MG63 (cell line): ENCODE results near the gene CDHR4. TPM values are rescaled to one million over a fixed set of nuclear protein-coding genes. Genes with fewer than 3 reads are reported as not detected.
"Not testable (repeated sequence)": the region's sequence is repeated elsewhere in the genome, so short reads cannot be mapped to it uniquely, and the experiment has no call there.

Experiments used
- DNase-seq: peaks from one replicate; pipeline ENCODE4 v3.0.0-alpha.2; 2020
- H3K27me3 ChIP-seq: fragments of 250-450 bp; sonication (Bioruptor Pico); 2 replicates; pipeline ENCODE4 v1.5.1; 2020; ENCODE audit warnings: mild to moderate bottlenecking, moderate library complexity
- H3K36me3 ChIP-seq: fragments of 250-450 bp; sonication (Bioruptor Pico); 2 replicates; pipeline ENCODE4 v1.5.1; 2020; ENCODE audit warnings: mild to moderate bottlenecking, moderate library complexity
- H3K4me3 ChIP-seq: fragments of 250-450 bp; sonication (Bioruptor Pico); 2 replicates; pipeline ENCODE4 v1.5.1; 2020; ENCODE audit warnings: mild to moderate bottlenecking, moderate library complexity
- H3K9me3 ChIP-seq: fragments of 250-450 bp; sonication (Bioruptor Pico); 2 replicates; pipeline ENCODE4 v1.5.1; 2020; ENCODE audit warnings: mild to moderate bottlenecking, moderate library complexity
- total RNA-seq: library from RNA; depleted of rRNA; stranded (reverse); fragments of >200 nt; shearing (Covaris generic); gene quantifications from 2 replicates; pipeline ENCODE4 v1.2.3, GENCODE V29; 2014; ENCODE audit warnings: low replicate concordance; rRNA removed

The CDHR4 gene
- 0.10 TPM in 1 of 2 replicates, not detected in the other for total RNA-seq

GRCh38 chr3:49799761-49800160 lies at the start of gene CDHR4:
TSS of gene CDHR4 (minus strand) at chr3:49799873. CDS start at chr3:49799812, 61 bp downstream.
- peak; percentile 81 for DNase-seq
- Histone ChIP-seq H3K27me3 (no peaks in the 10 kb centered on the region), H3K4me3 (no peak within 1 kb of the TSS), H3K36me3 (no peaks in the 10 kb centered on the region), H3K9me3 (no peaks in the 10 kb centered on the region)

GRCh38 chr3:49845694-49846093 lies 46.0 kb upstream of the CDHR4 start:
- Histone ChIP-seq H3K4me3 (no peak overlapping the region), H3K36me3 (no peaks in the 10 kb centered on the region), H3K9me3 (no peaks in the 10 kb centered on the region), H3K27me3 (no peaks in the 10 kb centered on the region)
- DNase-seq, result no peak

GRCh38 chr3:49844464-49845183 lies 45.0 kb upstream of the CDHR4 start:
- Histone ChIP-seq H3K36me3 (no peaks in the 10 kb centered on the region; the same call in 1 of the 2 replicates), H3K9me3 (no peaks in the 10 kb centered on the region), H3K4me3 (no peak overlapping the region), H3K27me3 (no peaks in the 10 kb centered on the region)
- DNase-seq, result no peak

GRCh38 chr3:49842843-49843517 lies 43.3 kb upstream of the CDHR4 start:
- no peak overlapping the region for H3K4me3 ChIP-seq
- no peaks in the 10 kb centered on the region; the same call in 1 of the 2 replicates for H3K36me3 ChIP-seq
- no peaks in the 10 kb centered on the region for H3K9me3 ChIP-seq
- no peaks in the 10 kb centered on the region for H3K27me3 ChIP-seq
- DNase-seq, result no peak

- Histone ChIP-seq H3K9me3 (no peaks in the 10 kb centered on the region), H3K36me3 (no peaks in the 10 kb centered on the region; the same call in none of the 2 replicates), H3K4me3 (no peak overlapping the region), H3K27me3 (no peaks in the 10 kb centered on the region)
- no peak for DNase-seq
These were observed 42.1 kb upstream of the CDHR4 start for GRCh38 chr3:49841806-49842205.

GRCh38 chr3:49841126-49841696 lies 41.5 kb upstream of the CDHR4 start:
- Histone ChIP-seq H3K9me3 (no peaks in the 10 kb centered on the region), H3K4me3 (no peak overlapping the region), H3K36me3 (no peaks in the 10 kb centered on the region; the same call in none of the 2 replicates), H3K27me3 (no peaks in the 10 kb centered on the region)
- no peak for DNase-seq

GRCh38 chr3:49840388-49840787 lies 40.7 kb upstream of the CDHR4 start:
- no peaks in the 10 kb centered on the region for H3K27me3 ChIP-seq
- no peaks in the 10 kb centered on the region; the same call in none of the 2 replicates for H3K36me3 ChIP-seq
- no peak for DNase-seq
- H3K4me3 ChIP-seq, result no peak overlapping the region
- H3K9me3 ChIP-seq, result no peaks in the 10 kb centered on the region

GRCh38 chr3:49839193-49839809 lies 39.6 kb upstream of the CDHR4 start:
- Histone ChIP-seq H3K27me3 (no peaks in the 10 kb centered on the region), H3K4me3 (no peak overlapping the region)
- DNase-seq, result peak; percentile 42

GRCh38 chr3:49831341-49831740 lies 31.7 kb upstream of the CDHR4 start:
- peaks cover 3% of the 10 kb centered on the region for H3K36me3 ChIP-seq
- no peak overlapping the region for H3K4me3 ChIP-seq
- no peak for DNase-seq

More at GRCh38 chr3:49839193-49839809, 39.6 kb upstream of the CDHR4 start:
- Histone ChIP-seq H3K9me3 (no peaks in the 10 kb centered on the region), H3K36me3 (peaks cover 3% of the 10 kb centered on the region)

GRCh38 chr3:49826016-49826415 lies 26.3 kb upstream of the CDHR4 start:
- H3K36me3 ChIP-seq, result no peaks in the 10 kb centered on the region
- no peak overlapping the region for H3K4me3 ChIP-seq

More at GRCh38 chr3:49831341-49831740, 31.7 kb upstream of the CDHR4 start:
- Histone ChIP-seq H3K9me3 (no peaks in the 10 kb centered on the region), H3K27me3 (no peaks in the 10 kb centered on the region)

GRCh38 chr3:49823131-49823530 lies 23.5 kb upstream of the CDHR4 start:
- not testable (repeated sequence) for H3K27me3 ChIP-seq, H3K9me3 ChIP-seq, DNase-seq, H3K36me3 ChIP-seq, H3K4me3 ChIP-seq

More at GRCh38 chr3:49826016-49826415, 26.3 kb upstream of the CDHR4 start:
- H3K9me3 ChIP-seq, result no peaks in the 10 kb centered on the region
- no peaks in the 10 kb centered on the region for H3K27me3 ChIP-seq
- DNase-seq, result no peak

- Histone ChIP-seq H3K27me3 (no peaks in the 10 kb centered on the region), H3K4me3 (peak within 1 kb of the TSS; percentile 46), H3K9me3 (no peaks in the 10 kb centered on the region), H3K36me3 (no peaks in the 10 kb centered on the region)
- peak; percentile 61 for DNase-seq
These were observed 14.0 kb upstream of the CDHR4 start, which contains the start of gene UBA7 for GRCh38 chr3:49813497-49814174. TSS of gene UBA7 (minus strand) at chr3:49813953. CDS start at chr3:49813787, 166 bp downstream.

GRCh38 chr3:49812916-49813496 lies 13.3 kb upstream of the CDHR4 start:
- no peak for DNase-seq
- Histone ChIP-seq H3K4me3 (peak overlapping the region; percentile 46), H3K27me3 (no peaks in the 10 kb centered on the region)

GRCh38 chr3:49807431-49808114 lies 7.9 kb upstream of the CDHR4 start:
- Histone ChIP-seq H3K27me3 (no peaks in the 10 kb centered on the region), H3K9me3 (no peaks in the 10 kb centered on the region), H3K36me3 (no peaks in the 10 kb centered on the region; the same call in 1 of the 2 replicates), H3K4me3 (no peak overlapping the region)
- DNase-seq, result no peak

More at GRCh38 chr3:49812916-49813496, 13.3 kb upstream of the CDHR4 start:
- Histone ChIP-seq H3K9me3 (no peaks in the 10 kb centered on the region), H3K36me3 (no peaks in the 10 kb centered on the region)

- H3K4me3 ChIP-seq, result no peak overlapping the region
- no peaks in the 10 kb centered on the region; the same call in 1 of the 2 replicates for H3K36me3 ChIP-seq
- DNase-seq, result no peak
- no peaks in the 10 kb centered on the region for H3K27me3 ChIP-seq
- H3K9me3 ChIP-seq, result no peaks in the 10 kb centered on the region
These were observed 7.2 kb upstream of the CDHR4 start for GRCh38 chr3:49806850-49807249.
